Dendritic cell treated with granulocyte-macrophage colony-stimulating factor and Interleukin-4, amounts not matched to agents 40 ng/mL and 50 ng/mL, for 4 days (primary cell): Measurements from ENCODE around the gene VASH1.
"Not testable (repeated sequence)": the region's sequence is repeated elsewhere in the genome, so short reads cannot be mapped to it uniquely, and the experiment has no call there.

Source experiments
- H3K27ac Mint-ChIP-seq: one replicate; pipeline ENCODE4 v1.8.0; 2022; ENCODE audit warnings: mild to moderate bottlenecking, mixed read lengths
- H3K27me3 Mint-ChIP-seq: one replicate; pipeline ENCODE4 v1.8.0; 2022; ENCODE audit warnings: mild to moderate bottlenecking, mixed read lengths
- H3K36me3 Mint-ChIP-seq: one replicate; pipeline ENCODE4 v1.8.0; 2022; ENCODE audit warnings: low read depth, mixed read lengths
- H3K4me1 Mint-ChIP-seq: one replicate; pipeline ENCODE4 v1.8.0; 2022; ENCODE audit warnings: low read depth, mixed read lengths
- H3K4me3 Mint-ChIP-seq: one replicate; pipeline ENCODE4 v1.8.0; 2022; ENCODE audit warnings: mild to moderate bottlenecking, moderate library complexity, mixed read lengths
- H3K9me3 Mint-ChIP-seq: one replicate; pipeline ENCODE4 v1.8.0; 2022; ENCODE audit warnings: mixed read lengths
- intact Hi-C: fragments of 100-400 bp; cut with micrococcal nuclease; formaldehyde crosslinking; loops from one replicate; pipeline ENCODE4 v1.15.0; 2022

The VASH1 gene

DNA sequence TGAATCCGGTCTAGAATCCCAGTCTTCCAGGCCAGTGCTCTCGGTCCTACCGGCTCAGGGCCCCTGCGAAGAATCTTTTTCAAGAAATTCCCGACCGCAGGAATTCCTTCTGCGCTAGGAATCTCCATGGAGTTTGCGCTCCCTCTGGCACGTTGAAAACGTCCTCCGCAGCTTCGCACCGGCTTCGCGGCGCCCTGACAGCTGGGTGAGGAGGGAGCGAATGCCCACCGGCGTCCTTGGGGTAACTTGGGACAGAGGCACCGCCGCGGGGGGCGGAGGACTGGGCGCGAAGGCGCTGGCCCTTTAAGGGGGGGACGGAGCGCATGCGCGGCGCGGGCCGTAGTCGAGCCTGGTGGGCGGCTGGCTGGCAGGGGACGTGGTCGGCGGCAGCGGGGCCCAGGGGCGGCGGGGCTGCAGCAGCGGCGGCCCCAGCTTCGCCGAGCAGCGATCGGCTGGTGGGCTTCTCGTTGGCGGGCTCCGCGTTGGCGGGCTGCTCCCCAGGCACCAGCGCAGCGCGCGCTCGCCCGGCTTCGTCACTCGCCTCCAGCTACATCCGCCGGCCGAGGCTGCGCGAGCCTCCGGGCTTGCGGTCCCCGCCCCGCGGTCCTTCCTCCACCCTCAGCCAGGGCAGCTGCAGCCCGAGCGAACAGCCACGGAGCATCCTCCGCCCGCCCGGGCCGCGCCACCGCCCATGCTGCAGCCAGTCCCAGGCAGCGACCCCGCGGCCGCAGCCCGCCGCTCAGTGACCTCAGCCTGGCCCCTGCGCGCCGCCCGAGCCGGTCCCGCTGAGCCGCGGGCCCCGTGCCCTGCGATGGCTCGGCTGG lies at the start of gene VASH1:
TSS of gene VASH1 (plus strand) at position 333 of the 824 bp plus-strand sequence. CDS start 1,354 bp downstream, outside the sequence.
- H3K27me3 Mint-ChIP-seq: peaks cover 2% of the 10 kb centered on the region
- peak within 1 kb of the TSS; percentile 88 for H3K4me3 Mint-ChIP-seq
- peak within 1 kb of the TSS; percentile 86 for H3K27ac Mint-ChIP-seq
- H3K9me3 Mint-ChIP-seq: no peaks in the 10 kb centered on the region
- intact Hi-C loops: loop anchor here (5.0 kb wide), 1 partner anchor 39 kb away; no protein-coding TSS in a partner anchor
- H3K36me3 Mint-ChIP-seq: peaks cover 33% of the 10 kb centered on the region
- H3K4me1 Mint-ChIP-seq: peaks cover 67% of the 10 kb centered on the region

DNA sequence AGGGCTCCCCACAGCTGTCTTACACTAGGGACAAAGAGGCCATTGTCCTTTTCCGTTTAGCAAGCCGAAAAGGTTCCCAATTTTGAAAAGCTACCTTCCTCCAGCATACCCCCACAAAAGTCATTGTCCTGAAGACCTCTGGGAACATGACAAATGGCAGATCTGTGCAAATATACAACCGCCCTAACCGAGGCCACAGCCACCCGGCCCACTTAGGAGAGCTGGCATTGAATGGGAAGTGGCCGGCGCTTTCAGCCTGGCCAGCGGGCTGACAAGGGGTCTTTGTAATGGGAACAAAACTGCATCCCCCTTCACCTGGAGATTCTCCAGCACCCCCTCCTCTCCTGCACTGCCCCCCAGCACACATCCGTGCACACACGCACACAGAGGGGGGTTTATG lies 48.1 kb upstream of the VASH1 start:
- H3K4me3 Mint-ChIP-seq: no peak overlapping the region
- intact Hi-C loops: loop anchor here (10.0 kb wide), 1 partner anchor 362 kb away; no protein-coding TSS in a partner anchor
- no peak overlapping the region for H3K27ac Mint-ChIP-seq
- H3K36me3 Mint-ChIP-seq: no peaks in the 10 kb centered on the region
- peaks cover 47% of the 10 kb centered on the region for H3K4me1 Mint-ChIP-seq
- H3K27me3 Mint-ChIP-seq: no peaks in the 10 kb centered on the region
- H3K9me3 Mint-ChIP-seq: no peaks in the 10 kb centered on the region

DNA sequence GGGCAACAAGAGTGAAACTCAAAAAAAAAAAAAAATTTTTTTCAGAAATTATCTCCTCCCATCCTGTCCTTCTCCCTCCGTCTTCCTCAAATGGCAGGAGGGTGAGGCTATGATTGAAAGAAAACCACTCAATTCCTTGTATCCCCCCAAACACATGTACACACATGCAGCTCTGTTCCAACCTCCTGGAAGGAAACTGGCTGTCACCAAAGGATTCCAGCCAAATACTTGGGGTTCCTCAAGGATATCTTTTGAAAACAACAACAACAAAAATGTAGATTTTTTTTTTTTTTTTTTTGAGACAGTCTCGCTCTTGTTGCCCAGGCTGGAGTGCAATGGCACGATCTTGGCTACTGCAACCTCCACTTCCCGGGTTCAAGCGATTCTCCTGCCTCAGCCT lies 46.8 kb upstream of the VASH1 start:
- intact Hi-C loops: loop anchor here (10.0 kb wide), 1 partner anchor 360 kb away; no protein-coding TSS in a partner anchor
- Mint-ChIP-seq H3K27ac (no peak overlapping the region), H3K27me3 (no peaks in the 10 kb centered on the region), H3K4me3 (no peak overlapping the region), H3K36me3 (no peaks in the 10 kb centered on the region), H3K9me3 (no peaks in the 10 kb centered on the region), H3K4me1 (peaks cover 57% of the 10 kb centered on the region)

DNA sequence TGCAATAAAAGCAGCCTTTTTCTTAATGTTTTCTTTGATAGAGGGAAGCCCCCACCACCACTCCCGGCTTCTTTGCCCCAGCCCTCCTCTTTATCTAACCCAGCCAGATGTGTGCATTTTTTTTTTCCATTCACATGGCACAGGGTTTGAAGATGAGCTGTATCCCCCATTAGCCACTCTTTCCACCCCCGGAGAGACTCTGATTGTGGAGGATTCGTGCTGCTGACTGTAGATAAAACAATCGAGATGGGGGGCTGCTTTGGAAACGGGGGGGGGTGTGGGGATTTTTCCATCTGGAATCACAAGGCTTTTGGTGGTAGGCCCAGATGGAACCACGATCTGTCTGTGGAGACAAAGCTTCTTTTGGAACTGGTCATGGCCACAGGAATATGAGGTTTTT lies 46.2 kb upstream of the VASH1 start:
- H3K9me3 Mint-ChIP-seq: no peaks in the 10 kb centered on the region
- H3K4me1 Mint-ChIP-seq: peaks cover 62% of the 10 kb centered on the region
- no peaks in the 10 kb centered on the region for H3K36me3 Mint-ChIP-seq
- H3K4me3 Mint-ChIP-seq: no peak overlapping the region
- H3K27ac Mint-ChIP-seq: no peak overlapping the region
- intact Hi-C loops: loop anchor here (10.0 kb wide), 1 partner anchor 360 kb away; no protein-coding TSS in a partner anchor
- H3K27me3 Mint-ChIP-seq: no peaks in the 10 kb centered on the region

DNA sequence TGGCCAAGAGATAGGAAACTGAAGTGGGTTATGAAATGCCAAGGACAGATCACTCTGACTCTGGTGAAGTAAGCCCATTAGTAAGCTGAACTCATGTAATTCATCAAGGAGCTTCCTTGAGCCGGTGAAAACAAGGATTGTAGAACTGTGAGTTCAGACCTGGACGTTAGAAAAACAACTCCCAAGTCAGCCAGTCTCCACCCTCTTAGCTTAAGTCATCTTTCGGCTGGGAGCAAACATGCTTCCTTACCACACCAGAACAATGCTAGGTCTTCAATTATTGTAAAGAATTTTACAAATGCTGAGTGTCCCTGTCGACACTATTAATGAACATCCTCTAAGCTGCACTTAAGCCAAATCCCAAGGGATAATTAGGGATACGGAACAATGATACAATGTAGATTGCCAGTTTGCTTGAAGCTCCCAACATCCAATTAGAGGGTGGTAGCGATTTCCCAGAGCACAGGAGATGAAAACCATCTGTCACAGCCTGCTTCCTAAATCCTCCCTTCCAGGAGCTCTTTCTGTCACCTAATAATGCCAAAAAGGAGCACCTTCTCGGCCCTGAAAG lies 45.7 kb upstream of the VASH1 start:
- Mint-ChIP-seq H3K4me1 (peaks cover 62% of the 10 kb centered on the region), H3K4me3 (no peak overlapping the region), H3K27me3 (no peaks in the 10 kb centered on the region), H3K9me3 (no peaks in the 10 kb centered on the region), H3K36me3 (no peaks in the 10 kb centered on the region), H3K27ac (no peak overlapping the region)
- intact Hi-C loops: loop anchor here (10.0 kb wide), 1 partner anchor 359 kb away; no protein-coding TSS in a partner anchor

DNA sequence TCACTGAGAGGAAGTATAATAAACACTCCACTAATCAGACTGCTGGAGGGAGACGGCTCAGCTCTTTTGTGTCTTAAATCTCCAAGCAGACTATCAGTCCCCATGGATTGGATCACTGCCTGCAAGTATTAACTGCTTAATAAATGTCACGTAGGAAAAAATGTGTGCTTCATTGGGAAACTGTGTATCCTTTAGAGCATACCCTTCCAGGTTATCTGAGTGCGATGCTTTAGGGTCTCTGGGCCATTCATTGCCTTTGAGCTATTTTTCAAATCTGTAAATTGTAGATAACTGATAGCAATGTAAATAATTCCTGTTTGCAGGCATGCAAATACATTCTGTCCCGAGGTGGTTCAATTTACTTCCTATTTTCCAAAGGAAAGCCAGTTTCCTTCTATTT lies 45.0 kb upstream of the VASH1 start:
- intact Hi-C loops: loop anchor here (10.0 kb wide), 1 partner anchor 359 kb away; no protein-coding TSS in a partner anchor
- Mint-ChIP-seq H3K36me3 (no peaks in the 10 kb centered on the region), H3K27ac (no peak overlapping the region), H3K9me3 (no peaks in the 10 kb centered on the region), H3K4me3 (no peak overlapping the region), H3K27me3 (no peaks in the 10 kb centered on the region), H3K4me1 (peaks cover 63% of the 10 kb centered on the region)

DNA sequence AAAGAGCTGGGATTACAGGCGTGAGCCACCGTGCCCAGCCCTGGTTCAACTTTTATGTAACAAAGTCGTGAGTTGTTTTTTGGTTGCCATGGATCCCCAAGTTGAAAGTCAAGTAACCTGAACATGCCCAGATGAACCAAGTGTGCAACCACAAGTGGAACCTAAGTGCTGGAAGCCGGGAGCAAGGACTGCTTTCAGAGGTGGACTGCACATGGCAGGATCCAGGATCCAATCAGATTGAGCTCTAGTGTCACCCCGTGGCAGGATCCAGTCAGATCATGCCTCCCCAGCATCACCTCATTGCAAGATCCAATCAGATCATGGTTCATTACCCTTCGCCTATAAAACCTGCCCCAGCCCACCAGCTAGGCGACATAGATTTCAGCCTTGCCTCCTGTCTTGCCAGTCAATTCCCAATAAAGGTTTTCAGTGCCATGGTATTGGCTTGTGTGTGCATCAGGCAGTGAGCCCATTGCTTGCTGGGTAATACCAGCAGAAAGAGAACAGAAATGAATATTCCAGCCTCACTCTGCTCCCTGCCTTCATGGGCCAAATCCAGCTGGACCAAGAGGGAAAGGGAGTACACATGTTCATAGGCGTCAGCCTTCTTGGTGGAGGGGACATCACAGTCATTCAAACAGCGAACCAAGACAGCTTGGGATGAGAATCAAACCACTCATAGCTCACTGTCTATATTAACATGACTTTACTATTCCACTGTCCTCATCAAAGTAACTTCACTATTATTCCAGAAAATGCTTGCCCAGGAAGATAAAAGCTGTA lies 43.6 kb upstream of the VASH1 start:
- intact Hi-C loops: loop anchor here (10.0 kb wide), 1 partner anchor 357 kb away; no protein-coding TSS in a partner anchor
- Mint-ChIP-seq H3K27me3 (no peaks in the 10 kb centered on the region), H3K27ac (peak overlapping the region; percentile 32), H3K36me3 (no peaks in the 10 kb centered on the region), H3K4me3 (no peak overlapping the region), H3K9me3 (no peaks in the 10 kb centered on the region), H3K4me1 (peaks cover 72% of the 10 kb centered on the region)

DNA sequence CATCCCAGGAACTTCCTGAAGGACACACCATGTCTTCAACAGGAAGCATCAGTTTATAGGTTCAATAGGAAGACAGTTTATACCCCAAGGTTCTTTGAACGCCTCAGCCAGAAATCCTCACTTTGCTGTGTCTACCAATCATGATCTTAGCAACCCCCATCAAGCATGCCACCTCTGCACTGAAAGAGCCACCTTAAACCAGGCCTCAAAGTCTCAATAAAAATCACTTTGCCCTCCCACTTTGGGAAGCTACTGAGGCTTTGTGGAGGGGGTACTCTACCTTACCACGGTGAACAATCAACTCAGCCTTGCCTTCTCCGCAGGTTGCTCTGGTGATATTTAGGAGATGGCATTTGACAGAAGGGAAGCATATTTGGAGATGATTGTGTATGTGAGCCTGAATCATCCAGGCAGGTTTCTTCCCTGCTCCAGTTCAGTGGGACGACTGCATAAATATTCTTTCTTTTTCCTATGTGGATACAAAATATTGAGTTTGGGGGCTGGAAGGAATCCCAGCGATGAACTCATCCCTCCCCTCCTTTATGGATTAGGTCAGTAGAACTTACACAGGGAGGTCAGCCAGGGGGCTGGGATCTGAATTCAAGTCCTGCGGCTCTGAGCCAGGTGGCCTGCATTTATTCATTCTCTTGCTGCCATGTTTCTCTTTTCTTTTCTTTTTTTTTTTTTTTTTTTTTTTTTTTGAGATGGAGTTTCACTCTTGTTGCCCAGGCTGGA lies 42.8 kb upstream of the VASH1 start:
- Mint-ChIP-seq H3K9me3 (no peaks in the 10 kb centered on the region), H3K27ac (no peak overlapping the region), H3K27me3 (no peaks in the 10 kb centered on the region), H3K4me3 (no peak overlapping the region), H3K4me1 (peaks cover 74% of the 10 kb centered on the region), H3K36me3 (no peaks in the 10 kb centered on the region)
- intact Hi-C loops: loop anchor here (10.0 kb wide), 1 partner anchor 356 kb away; no protein-coding TSS in a partner anchor

DNA sequence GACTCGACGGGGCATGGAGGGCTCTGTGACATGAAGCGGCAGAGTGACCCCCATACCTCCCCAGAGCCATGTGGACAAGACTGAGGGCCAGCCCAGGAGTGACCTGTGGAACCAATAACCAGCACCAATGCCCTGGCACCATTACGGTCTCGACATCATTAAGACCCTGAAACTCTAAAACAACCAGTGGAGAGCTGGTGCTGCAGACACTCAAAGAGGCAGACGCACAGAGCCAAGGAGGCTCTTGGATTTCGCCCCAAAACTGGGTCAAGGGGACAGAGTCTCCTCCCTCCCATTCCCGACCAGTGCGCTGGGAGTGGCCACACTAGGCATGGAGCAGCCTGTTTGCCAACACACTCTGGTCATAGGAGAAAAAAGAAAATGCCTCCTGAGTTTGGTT lies 41.6 kb upstream of the VASH1 start:
- no peaks in the 10 kb centered on the region for H3K36me3 Mint-ChIP-seq
- H3K4me1 Mint-ChIP-seq: peaks cover 69% of the 10 kb centered on the region
- H3K27ac Mint-ChIP-seq: no peak overlapping the region
- H3K4me3 Mint-ChIP-seq: no peak overlapping the region
- intact Hi-C loops: loop anchor here (5.0 to 10.0 kb wide), 2 partner anchors 43 to 355 kb away; partner anchors contain the start of gene VASH1
- no peaks in the 10 kb centered on the region for H3K27me3 Mint-ChIP-seq
- H3K9me3 Mint-ChIP-seq: no peaks in the 10 kb centered on the region

DNA sequence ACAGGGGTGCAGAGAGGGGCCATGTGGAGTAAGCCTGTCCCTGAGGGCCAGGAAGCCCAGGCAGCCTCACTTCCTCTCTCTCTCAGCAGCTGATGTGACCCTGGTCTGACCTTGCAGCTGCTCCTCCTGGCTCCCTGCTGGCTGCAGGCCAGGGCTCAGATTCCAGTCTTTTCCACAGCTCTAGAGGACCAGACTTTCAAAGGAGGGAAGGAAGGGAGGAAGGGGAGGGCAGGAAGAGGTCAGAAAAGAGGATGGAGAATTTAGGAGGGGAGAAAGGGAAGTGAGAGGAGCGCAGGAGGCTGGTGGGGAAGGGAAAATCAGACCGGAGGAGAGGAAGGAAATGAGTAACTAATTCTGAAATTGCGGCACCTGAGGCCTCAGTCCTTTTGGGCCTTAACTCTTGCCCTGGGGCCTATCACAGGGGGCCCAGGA lies 40.9 kb upstream of the VASH1 start:
- Mint-ChIP-seq H3K27me3 (no peaks in the 10 kb centered on the region), H3K4me1 (peaks cover 68% of the 10 kb centered on the region), H3K36me3 (no peaks in the 10 kb centered on the region), H3K9me3 (no peaks in the 10 kb centered on the region), H3K4me3 (no peak overlapping the region), H3K27ac (peak overlapping the region; percentile 71)
- intact Hi-C loops: loop anchor here (5.0 kb wide), 1 partner anchor 42 kb away; the partner anchor contains the start of gene VASH1

DNA sequence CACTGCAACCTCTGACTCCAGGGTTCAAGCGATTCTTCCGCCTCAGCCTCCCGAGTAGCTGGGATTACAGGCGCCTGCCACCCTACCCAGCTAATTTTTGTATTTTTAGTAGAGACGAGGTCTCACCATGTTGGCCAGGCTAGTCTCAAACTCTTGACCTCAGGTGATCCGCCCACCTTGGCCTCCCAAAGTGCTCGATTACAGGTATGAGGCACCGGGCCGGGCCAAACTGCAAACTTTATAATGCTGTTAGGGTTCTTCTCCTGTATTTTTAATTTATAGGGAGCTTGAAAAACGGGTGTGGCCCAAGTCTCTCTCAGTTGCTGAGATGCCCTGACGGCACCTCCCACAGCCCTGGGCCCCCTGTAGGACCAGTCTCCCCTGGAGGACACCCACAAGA lies 39.8 kb upstream of the VASH1 start:
- not testable (repeated sequence) for H3K9me3 Mint-ChIP-seq, H3K4me3 Mint-ChIP-seq, H3K27me3 Mint-ChIP-seq, H3K36me3 Mint-ChIP-seq, H3K27ac Mint-ChIP-seq
- H3K4me1 Mint-ChIP-seq: peaks cover 66% of the 10 kb centered on the region
- intact Hi-C loops: loop anchor here (5.0 kb wide), 1 partner anchor 41 kb away; the partner anchor contains the start of gene VASH1

DNA sequence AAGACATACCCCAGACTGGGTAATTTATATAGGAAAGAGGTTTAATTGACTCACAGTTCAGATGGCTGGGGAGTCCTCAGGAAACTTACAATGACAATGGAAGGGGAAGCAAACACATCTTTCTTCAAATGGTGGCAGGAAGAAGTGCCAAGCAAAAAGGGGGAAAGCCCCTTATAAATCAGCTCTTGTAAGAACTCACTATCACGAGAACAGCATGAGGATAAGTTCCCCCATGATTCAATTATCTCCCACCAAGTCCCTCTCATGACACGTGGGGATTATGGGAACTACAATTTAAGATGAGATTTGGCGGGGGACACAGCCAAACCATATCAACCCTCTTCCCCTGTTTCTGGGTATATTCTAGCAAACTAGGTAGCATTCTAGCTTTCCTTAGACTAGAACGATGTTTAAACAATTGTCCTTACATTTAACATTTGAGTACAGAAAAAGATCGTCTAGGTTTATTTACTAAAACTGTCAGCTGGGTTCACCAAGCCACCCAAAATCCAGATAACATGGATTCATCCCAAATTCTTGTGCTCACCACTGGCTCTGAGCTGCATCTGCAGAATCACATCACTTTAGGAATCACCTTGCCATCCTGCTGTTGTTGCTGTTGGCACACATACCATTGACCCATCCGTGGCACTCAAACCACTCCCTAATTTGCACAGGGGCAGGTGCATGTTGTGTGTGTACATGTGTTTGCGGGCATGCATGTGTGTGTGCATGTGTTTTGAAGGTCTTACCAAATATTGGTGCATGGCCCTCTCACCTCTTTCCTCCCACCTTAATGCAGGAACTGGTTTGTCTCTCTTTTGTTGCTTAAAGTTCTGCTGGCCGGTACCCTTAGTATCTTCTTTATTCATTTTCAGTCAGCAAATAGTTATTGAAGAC lies 36.4 kb upstream of the VASH1 start:
- Mint-ChIP-seq H3K36me3 (no peaks in the 10 kb centered on the region), H3K27ac (no peak overlapping the region), H3K4me3 (no peak overlapping the region), H3K4me1 (peaks cover 70% of the 10 kb centered on the region), H3K9me3 (no peaks in the 10 kb centered on the region), H3K27me3 (no peaks in the 10 kb centered on the region)
- intact Hi-C loops: loop anchor here (5.0 kb wide), 1 partner anchor 37 kb away; the partner anchor contains the start of gene VASH1
